Hematopoietic multipotent progenitor cell treated with erythropoietin and hydrocortisone succinate and interleukin-3 and kit ligand, for 8 days (in vitro differentiated cells): ENCODE results near the gene ROR1.

Source experiments
- DNase-seq: peaks from one replicate; pipeline ENCODE4 v3.0.0-alpha.2; 2015

ROR1 gene

GRCh38 chr1:63773815-63774616 lies at the start of gene ROR1:
Gene ROR1 (plus strand): TSS chr1:63774017.
- peak; percentile 64 for DNase-seq

GRCh38 chr1:63724375-63724899 lies 49.4 kb upstream of the ROR1 start:
- no peak for DNase-seq

- no peak for DNase-seq
Measured at GRCh38 chr1:63728611-63729226, 45.1 kb upstream of the ROR1 start.

- DNase-seq, result no peak
Measured at GRCh38 chr1:63729227-63729620, 44.6 kb upstream of the ROR1 start.

- DNase-seq, result no peak
Measured at GRCh38 chr1:63730211-63730610, 43.6 kb upstream of the ROR1 start.

GRCh38 chr1:63731117-63732043 lies 42.4 kb upstream of the ROR1 start:
- no peak for DNase-seq

DNA sequence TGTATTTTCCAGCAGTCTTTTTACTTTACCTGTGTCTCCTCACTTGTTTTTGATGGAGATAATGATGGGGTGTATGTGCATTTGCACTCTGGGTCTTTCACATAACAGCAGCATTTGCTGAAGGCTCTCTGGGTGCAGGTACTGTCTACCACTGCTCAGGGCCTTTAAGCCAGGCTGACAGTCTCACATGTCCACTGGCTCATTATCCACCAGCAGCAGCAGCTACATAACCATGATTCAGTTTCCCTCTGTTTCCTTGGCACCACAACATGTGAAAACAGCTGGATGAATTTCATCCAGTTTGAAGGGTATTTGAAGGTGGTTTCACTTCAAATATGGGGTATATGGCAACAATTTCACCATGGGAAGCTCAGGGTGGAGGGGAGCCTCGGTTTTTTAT lies 41.2 kb upstream of the ROR1 start:
- no peak for DNase-seq

DNA sequence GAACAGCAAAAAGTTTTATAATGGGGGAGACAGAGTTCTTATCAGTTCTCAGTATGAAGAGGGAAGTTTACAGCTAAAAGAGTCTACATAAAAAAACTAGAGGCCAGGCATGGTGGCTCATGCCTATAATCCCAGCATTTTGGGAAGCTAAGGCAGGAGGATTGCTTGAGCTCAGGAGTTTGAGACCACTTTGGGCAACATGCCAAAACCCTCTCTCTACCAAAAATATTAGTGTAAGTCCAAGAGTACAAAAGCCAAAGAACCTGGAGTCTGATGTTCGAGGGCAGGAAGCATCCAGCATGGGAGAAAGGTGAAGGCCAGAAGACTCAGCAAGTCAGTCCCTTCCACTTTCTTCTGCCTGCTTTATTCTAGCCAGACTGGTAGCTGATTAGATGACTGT lies 35.0 kb upstream of the ROR1 start:
- no peak for DNase-seq

- no peak for DNase-seq
Measured at GRCh38 chr1:63739452-63739851, 34.4 kb upstream of the ROR1 start.

DNA sequence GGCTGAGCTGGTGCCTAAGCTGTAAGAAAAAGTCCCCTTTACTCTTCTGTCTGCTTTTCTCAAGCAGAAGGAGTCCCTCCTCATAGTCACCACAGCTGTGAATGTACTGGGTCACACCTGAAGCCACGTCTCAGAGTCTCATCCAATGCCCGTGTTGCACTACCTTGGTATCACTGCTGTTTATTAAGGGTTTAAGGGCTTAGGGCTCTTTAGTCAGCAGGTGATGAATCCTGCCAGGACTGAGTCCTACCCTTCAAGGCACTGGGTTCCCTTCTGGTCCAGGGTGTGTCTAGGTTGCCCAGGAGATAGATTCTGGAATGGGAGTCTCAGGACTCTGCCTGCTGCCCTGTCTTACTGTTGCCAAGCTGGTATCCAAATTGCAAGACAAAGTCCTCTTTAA lies 33.4 kb upstream of the ROR1 start:
- no peak for DNase-seq

DNA sequence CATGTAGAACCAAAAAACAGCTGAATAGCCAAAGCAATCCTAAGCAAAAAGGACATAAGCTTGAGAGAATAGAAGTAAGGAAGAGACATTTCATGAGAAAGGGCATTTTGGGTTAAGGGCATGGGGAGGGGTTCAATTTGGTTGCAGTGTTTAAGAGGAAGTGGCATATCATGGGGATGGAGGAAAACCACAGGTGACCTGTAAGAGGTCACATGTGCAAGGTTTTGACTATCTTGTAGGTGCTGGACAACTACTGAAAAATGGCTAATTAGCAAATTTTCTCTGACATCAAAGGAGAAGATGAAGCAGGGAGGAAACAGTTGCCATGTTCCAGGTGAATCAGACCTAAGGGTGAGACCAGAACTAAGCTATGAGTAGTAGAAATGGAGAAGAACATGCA lies 31.3 kb upstream of the ROR1 start:
- DNase-seq, result no peak

- no peak for DNase-seq
Measured at GRCh38 chr1:63743781-63744180, 30.0 kb upstream of the ROR1 start.

GRCh38 chr1:63746129-63746864 lies 27.5 kb upstream of the ROR1 start:
- DNase-seq, result no peak

GRCh38 chr1:63747445-63747844 lies 26.4 kb upstream of the ROR1 start:
- DNase-seq, result no peak

DNA sequence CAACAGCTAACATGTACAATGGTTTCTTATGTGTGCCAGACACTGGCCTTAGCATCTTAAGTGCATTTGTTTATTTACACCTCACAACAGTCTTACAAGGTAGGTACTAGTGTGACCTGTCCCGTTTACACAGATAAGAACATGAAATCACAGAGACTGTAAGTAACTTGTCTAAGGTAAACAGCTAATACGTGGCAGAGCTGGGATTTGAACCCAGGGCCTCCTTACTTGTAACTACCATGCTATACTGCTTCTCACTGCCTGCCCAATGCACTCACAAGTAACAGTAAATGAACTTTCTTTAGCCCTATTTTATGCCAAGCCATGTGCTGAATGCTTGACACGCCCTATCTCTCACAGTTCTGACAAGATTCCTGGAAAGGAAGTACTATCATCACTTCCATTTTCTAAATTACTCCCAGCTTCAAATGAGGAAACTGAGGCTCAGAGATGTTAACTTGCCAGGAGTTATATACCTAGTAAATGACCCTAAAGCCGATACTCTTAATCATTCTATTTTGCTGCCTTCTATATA lies 25.7 kb upstream of the ROR1 start:
- no peak for DNase-seq

DNA sequence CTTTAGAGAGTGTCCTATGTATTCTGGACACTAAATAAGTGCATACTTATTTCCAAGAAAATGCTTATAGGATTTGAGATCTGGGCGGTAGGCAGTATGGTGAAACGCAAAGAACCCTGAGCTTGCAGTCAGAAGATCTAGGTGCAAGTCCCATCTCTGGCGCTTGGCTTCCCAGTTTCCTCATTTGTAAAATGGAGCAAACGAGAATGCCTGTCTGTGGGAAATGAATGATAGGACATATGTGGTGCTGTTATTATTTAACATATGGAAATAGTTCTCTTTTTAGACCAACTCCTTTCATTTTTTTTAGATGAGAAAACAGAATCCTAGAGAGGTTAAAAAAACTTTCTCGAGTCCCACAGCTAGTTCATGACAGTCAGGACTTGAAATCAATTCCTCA lies 25.2 kb upstream of the ROR1 start:
- no peak for DNase-seq

DNA sequence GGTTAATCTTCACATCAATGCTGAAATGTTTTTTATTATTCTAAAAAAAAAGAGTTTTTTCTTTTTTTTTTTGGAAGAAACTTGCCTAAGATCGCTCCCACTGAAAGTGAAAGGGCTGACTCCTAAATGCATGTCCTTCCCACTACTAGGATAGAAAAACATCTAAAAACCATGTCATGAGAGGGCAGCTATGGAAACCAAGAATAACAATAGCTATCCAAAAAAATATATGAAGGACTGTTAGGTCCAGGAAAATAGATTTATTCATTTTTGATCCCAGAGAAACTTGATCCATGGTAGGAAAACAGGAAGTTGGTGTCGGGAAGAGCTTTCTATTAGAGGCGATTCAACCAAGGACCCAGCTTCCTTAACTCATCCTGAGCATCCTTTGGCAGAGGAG lies 23.1 kb upstream of the ROR1 start:
- no peak for DNase-seq

DNA sequence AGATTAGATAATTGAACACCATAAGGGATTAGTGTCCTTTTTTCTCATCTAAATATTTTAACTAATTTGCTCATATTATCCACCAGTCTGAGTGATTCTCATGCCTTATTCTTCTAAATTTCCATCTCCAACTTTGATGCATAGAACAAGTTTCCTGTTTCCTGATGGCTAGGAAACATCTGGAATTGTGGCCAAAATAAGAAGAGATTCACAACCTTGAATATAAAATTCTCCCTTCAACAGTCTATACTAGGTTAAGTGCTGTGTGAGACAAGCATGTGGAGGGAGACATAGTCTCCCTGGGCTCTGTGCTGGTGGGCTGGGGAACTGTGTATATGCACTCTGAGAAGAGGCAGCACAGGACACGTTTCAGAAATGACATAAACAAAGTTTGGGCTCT lies 21.6 kb upstream of the ROR1 start:
- no peak for DNase-seq

- DNase-seq, result no peak
Measured at GRCh38 chr1:63753591-63753990, 20.2 kb upstream of the ROR1 start.

- DNase-seq, result no peak
Measured at GRCh38 chr1:63756839-63757238, 17.0 kb upstream of the ROR1 start.

DNA sequence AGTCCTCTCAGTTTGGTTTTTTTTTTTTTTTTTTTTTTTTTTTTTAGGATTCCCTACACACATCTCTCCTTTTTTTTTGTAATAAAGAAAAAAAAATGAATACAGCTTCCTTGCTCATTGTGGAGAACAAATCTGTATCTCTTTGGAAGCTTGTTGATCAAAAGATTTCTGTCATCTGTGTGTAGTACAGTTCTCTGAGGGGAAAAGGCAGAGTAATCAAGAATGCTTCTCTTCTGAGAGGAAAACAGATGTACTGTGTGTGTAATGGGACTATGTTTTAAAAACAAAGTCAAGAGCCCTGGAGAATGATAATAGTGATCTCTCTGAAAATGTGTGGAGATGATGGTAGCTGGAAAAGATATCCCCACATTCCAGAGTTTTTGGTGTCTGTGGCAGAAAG lies 16.5 kb upstream of the ROR1 start:
- DNase-seq, result no peak

DNA sequence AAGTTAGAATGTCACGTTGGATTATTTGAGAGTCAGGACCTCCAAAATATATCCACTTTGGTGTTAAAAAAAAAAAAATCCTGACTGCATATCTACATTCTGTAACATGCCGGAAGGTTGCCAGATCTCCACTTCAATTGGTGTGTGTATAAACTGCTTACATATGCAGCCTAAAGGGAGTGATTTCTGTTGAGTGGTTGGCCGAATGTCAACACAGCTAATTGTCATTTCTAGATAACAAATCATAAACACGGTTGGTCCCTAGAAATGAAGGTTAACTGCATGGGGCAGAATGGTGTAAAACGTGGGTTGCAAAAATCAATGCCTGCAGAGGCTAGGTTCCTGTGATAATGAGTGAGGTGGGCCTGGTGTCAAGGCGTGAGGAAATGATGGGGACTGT lies 15.0 kb upstream of the ROR1 start:
- no peak for DNase-seq
